HepG2 (cell line): Measurements from ENCODE around the gene RFTN1.

ENCODE experiments used
- CTCF ChIP-seq: sonication (generic); formaldehyde crosslinking; IDR thresholded peaks from 2 replicates; pipeline ENCODE4 v1.5.0; 2020; ENCODE audit warnings: mild to moderate bottlenecking, missing genetic modification reagents, moderate library complexity
- FOXK2 ChIP-seq: fragments of 450-650 bp; IDR thresholded peaks from 2 replicates; pipeline ENCODE4 v1.6.1; 2016
- POLR2AphosphoS5 ChIP-seq: IDR thresholded peaks from 2 replicates; pipeline ENCODE4 v1.6.1; 2012; ENCODE audit warnings: low read depth, low read length
- RFX3 ChIP-seq: IDR thresholded peaks from 2 replicates; pipeline ENCODE4 v1.6.1; 2016; ENCODE audit warnings: missing biosample characterization, missing genetic modification reagents
- SMARCC2 ChIP-seq: fragments of 450-650 bp; IDR thresholded peaks from 2 replicates; pipeline ENCODE4 v1.6.1; 2017; ENCODE audit warnings: antibody characterized with exemption, mild to moderate bottlenecking
- TOE1 ChIP-seq: sonication (generic); formaldehyde crosslinking; IDR thresholded peaks from 2 replicates; pipeline ENCODE4 v1.4.0; 2020; ENCODE audit warnings: mild to moderate bottlenecking, missing genetic modification reagents
- YY1 ChIP-seq: IDR thresholded peaks from 2 replicates; pipeline ENCODE4 v1.6.1; 2011; ENCODE audit warnings: low read length, low read depth, moderate library complexity, mild to moderate bottlenecking; ENCODE audit not compliant: insufficient read depth, insufficient replicate concordance
- ZNF260 ChIP-seq: sonication (generic); formaldehyde crosslinking; IDR thresholded peaks from 2 replicates; pipeline ENCODE4 v1.4.0; 2020; ENCODE audit warnings: missing genetic modification reagents, low read depth, mild to moderate bottlenecking, borderline replicate concordance
- ZNF292 ChIP-seq: sonication (generic); formaldehyde crosslinking; IDR thresholded peaks from 2 replicates; pipeline ENCODE4 v1.8.1; 2022; ENCODE audit warnings: mild to moderate bottlenecking, low read depth, missing genetic modification reagents, borderline replicate concordance
- ZNF713 ChIP-seq: sonication (generic); formaldehyde crosslinking; IDR thresholded peaks from 2 replicates; pipeline ENCODE4 v1.4.0; 2020; ENCODE audit warnings: mild to moderate bottlenecking, missing genetic modification reagents

- TF ChIP-seq ZNF713 (CRISPR knock-in tag) (no peak), SMARCC2 (no peak), FOXK2 (no peak), CTCF (CRISPR knock-in tag) (peak; percentile 91), YY1 (no peak), ZNF260 (CRISPR knock-in tag) (no peak), RFX3 (CRISPR knock-in tag) (no peak), TOE1 (CRISPR knock-in tag) (no peak), ZNF292 (CRISPR knock-in tag) (no peak), POLR2AphosphoS5 (no peak)
Observed at GRCh38 chr3:16550676-16551341, 37.3 kb upstream of the RFTN1 start.
